K562 (cell line): ENCODE measurements around the gene GADL1. TPM values are rescaled to one million over a fixed set of nuclear protein-coding genes. Genes with fewer than 3 reads are reported as not detected.

ENCODE experiments used
- ATAC-seq: fragments of 200-7000 bp; cut with Tn5 transposase; 3 replicates; pipeline ENCODE4 v1.9.1; 2020; ENCODE audit warnings: moderate library complexity
- BruUV-seq: library from RNA; stranded (reverse); fragments of 400-500 nt; replicated peaks from 2 replicates; lab custom pipeline; 2021; lab: Mats Ljungman, UMichigan
- CTCF ChIA-PET: fragments of 300-600 bp; formaldehyde crosslinking; extraction: SDS; loops from one replicate; lab custom pipeline; 2021; ENCODE audit warnings: low intra/inter-chr PET ratio; lab: Yijun Ruan, JAX
- POLR2A ChIA-PET: fragments of 300-600, 350-650 bp; sonication (Branson Sonifier 250); formaldehyde crosslinking; extraction: SDS; loops from one replicate; lab custom pipeline; 2021; ENCODE audit warnings: antibody characterized with exemption, inconsistent platforms; lab: Yijun Ruan, JAX
- DNase-seq, 4 experiments: peaks; one replicate each; pipeline versions ENCODE4 v3.0.0 to v3.0.0-alpha.2; 2011 to 2018; ENCODE audit warnings: low spot score in 3 of 4, mixed read lengths in 3 of 4; ENCODE audit errors: extremely low read depth in 1 of 4
- FAIRE-seq: peaks from 2 replicates; lab custom pipeline; 2011; peaks lifted over from hg19 to GRCh38; lab: Jason Lieb, UNC
- H2AFZ ChIP-seq: 2 replicates; pipeline ENCODE4 v1.6.0; 2011; ENCODE audit warnings: low read depth, low read length, control low read depth, inconsistent platforms
- H3K27ac ChIP-seq: fragments of 200-600 bp; 3 replicates; pipeline ENCODE4 v1.8.0; 2011; ENCODE audit warnings: low read depth, mild to moderate bottlenecking, control low read depth, inconsistent platforms, low read length, moderate library complexity, mixed read lengths; ENCODE audit errors: extremely low read depth
- H3K27me3 ChIP-seq, 2 experiments: fragments of 300-600 bp in 1 of 2; 2 replicates in 1 of 2; 3 replicates in 1 of 2; pipeline versions ENCODE4 v1.6.0 to v1.8.0; 2011; ENCODE audit warnings: inconsistent platforms in 2 of 2, low read length in 2 of 2, mild to moderate bottlenecking in 1 of 2, mixed read lengths in 1 of 2, moderate library complexity in 1 of 2; ENCODE audit not compliant: control insufficient read depth in 2 of 2, insufficient read depth in 2 of 2
- H3K36me3 ChIP-seq: fragments of 300-600 bp; 3 replicates; pipeline ENCODE4 v1.8.0; 2011; ENCODE audit warnings: mild to moderate bottlenecking, low read length, inconsistent platforms; ENCODE audit not compliant: control insufficient read depth, insufficient read depth
- H3K4me1 ChIP-seq, 2 experiments: fragments of 200-600 bp in 1 of 2; replicated peaks in 1 of 2; 2 replicates in 1 of 2; 3 replicates in 1 of 2; pipeline versions ENCODE4 v1.5.1 to v1.8.0; 2011; ENCODE audit warnings: inconsistent platforms in 2 of 2, low read length in 2 of 2, mild to moderate bottlenecking in 1 of 2, mixed read lengths in 1 of 2, moderate library complexity in 1 of 2; ENCODE audit not compliant: control insufficient read depth in 2 of 2, insufficient read depth in 2 of 2
- H3K4me2 ChIP-seq: 2 replicates; pipeline ENCODE4 v1.6.1; 2011; ENCODE audit warnings: low read length, control low read depth, inconsistent platforms, mixed read lengths; ENCODE audit not compliant: insufficient read depth
- H3K4me3 ChIP-seq: fragments of 200-600 bp; sonication (generic), shearing (Covaris generic); 2 replicates; pipeline ENCODE4 v1.5.1; 2016; ENCODE audit warnings: control low read depth, inconsistent platforms
- H3K79me2 ChIP-seq: fragments of 200-600 bp; 3 replicates; pipeline ENCODE4 v1.8.0; 2011; ENCODE audit warnings: low read length, inconsistent platforms; ENCODE audit not compliant: control insufficient read depth, insufficient read depth
- H3K9ac ChIP-seq, 2 experiments: 2 replicates each; pipeline versions ENCODE4 v1.6.0 to v1.6.1; 2011; ENCODE audit warnings: low read depth in 2 of 2, low read length in 2 of 2, control low read depth in 1 of 2, inconsistent platforms in 1 of 2, mild to moderate bottlenecking in 1 of 2, mixed read lengths in 1 of 2; ENCODE audit not compliant: insufficient read depth in 1 of 2
- H3K9me1 ChIP-seq: one replicate; pipeline ENCODE4 v1.6.0; 2011; ENCODE audit warnings: inconsistent platforms, mild to moderate bottlenecking, low read length, moderate library complexity; ENCODE audit not compliant: control insufficient read depth, insufficient read depth
- H3K9me3 ChIP-seq: replicated peaks from 2 replicates; pipeline ENCODE4 v1.5.1; 2011; ENCODE audit warnings: low read depth, low read length, inconsistent platforms; ENCODE audit not compliant: control insufficient read depth, insufficient read depth
- H4K20me1 ChIP-seq: replicated peaks from 2 replicates; pipeline ENCODE4 v1.6.1; 2011; ENCODE audit warnings: low read length, inconsistent platforms, mixed read lengths; ENCODE audit not compliant: control insufficient read depth, insufficient read depth
- AFF1 ChIP-seq, 2 experiments: fragments of 450-650 bp; IDR thresholded peaks; 2 replicates each; pipeline ENCODE4 v1.6.1; 2018; ENCODE audit warnings: mild to moderate bottlenecking in 2 of 2, low read depth in 1 of 2; ENCODE audit not compliant: partially characterized antibody in 2 of 2
- SPI1 ChIP-seq: IDR thresholded peaks from 2 replicates; pipeline ENCODE4 v1.6.1; 2011; ENCODE audit warnings: low read depth, low read length, control low read depth, borderline replicate concordance
- TEAD4 ChIP-seq, 2 experiments: sonication (generic) in 1 of 2; formaldehyde crosslinking in 1 of 2; IDR thresholded peaks; 2 replicates each; pipeline versions ENCODE4 v1.6.1 to v1.8.0; 2012 to 2022; ENCODE audit warnings: borderline replicate concordance in 1 of 2, inconsistent platforms in 1 of 2, low read length in 1 of 2, mild to moderate bottlenecking in 1 of 2, missing genetic modification reagents in 1 of 2
- WGBS: fragments of 100-300 bp; shearing (Covaris generic); methylation state at CpG from one replicate; pipeline ENCODE4 v1.1.6; 2016; ENCODE audit warnings: low coverage, mixed read lengths; ENCODE audit not compliant: insufficient coverage; ENCODE audit errors: missing lambda C conversion rate; 5-methylcytosine and 5-hydroxymethylcytosine counted together
- in situ Hi-C: fragments of 300-500 bp; cut with MboI; formaldehyde crosslinking; loops from 4 replicates; pipeline ENCODE4 v1.15.0; 2018; ENCODE audit warnings: inconsistent platforms, mixed read lengths
- intact Hi-C: fragments of 100-400 bp; cut with micrococcal nuclease; formaldehyde crosslinking; loops from 2 replicates; pipeline ENCODE4 v1.14.2; 2022
- polyA plus RNA-seq, 8 experiments: library from polyadenylated mRNA; depleted of rRNA in 4 of 8; stranded (reverse) in 5 of 8; unstranded in 3 of 8; fragments of >200 nt; fragmentation: Nextera tagmentation in 2 of 8; fragmentation: Illumina TruSeq in 1 of 8; extraction: Ambion mirVana in 2 of 8; extraction: Trizol in 1 of 8; gene quantifications; 2 replicates each; pipeline versions ENCODE4 v1.2.1 to v1.2.3, GENCODE V29; 2011 to 2014; ENCODE audit warnings: inconsistent platforms in 1 of 8, missing spikeins in 1 of 8
- total RNA-seq, 7 experiments: library from RNA; depleted of rRNA in 6 of 7; stranded (reverse); fragments of >200 nt in 6 of 7; fragmentation: Illumina TruSeq in 2 of 7; extraction: Trizol in 2 of 7; gene quantifications; 2 replicates each; pipeline versions ENCODE4 v1.2.1 to v1.2.3, GENCODE V29; 2011 to 2021; ENCODE audit warnings: low replicate concordance in 1 of 7

The GADL1 gene
- total and polyA plus RNA-seq, 9 of the 15 experiments (the other 6 are each of a cell fraction or from before 2014, with no cell fraction given), result 0.07 TPM; not detected in 8

- TF ChIP-seq AFF1 (IDR thresholded peaks at IDR 0.05; ENCODE audit: low read depth in 1 of 2, partially characterized antibody in 2 of 2) (no peak), TEAD4 (IDR thresholded peaks at IDR 0.05; ENCODE audit: low read length) (no peak), TEAD4 (CRISPR knock-in tag; IDR thresholded peaks at IDR 0.05; ENCODE audit: borderline replicate concordance) (no peak)
Observed at GRCh38 chr3:30742796-30743619, 151.5 kb downstream of the GADL1 start (continued).

GRCh38 chr3:30741889-30742288 lies 152.6 kb downstream of the GADL1 start:
- intact Hi-C loops, result no loop called here
- no peak for FAIRE-seq

More at GRCh38 chr3:30741889-30742288, 152.6 kb downstream of the GADL1 start:
- Histone ChIP-seq H3K27ac (no peak overlapping the region), H4K20me1 (no peaks in the 10 kb centered on the region), H3K36me3 (no peaks in the 10 kb centered on the region), H2AFZ (no peak overlapping the region), H3K9me1 (no peaks in the 10 kb centered on the region), H3K4me2 (no peak overlapping the region), H3K4me3 (no peak overlapping the region), H3K9ac (no peak overlapping the region), H3K9me3 (no peaks in the 10 kb centered on the region), H3K4me1 (no peaks in the 10 kb centered on the region), H3K79me2 (no peaks in the 10 kb centered on the region), H3K27me3 (no peaks in the 10 kb centered on the region)
- ATAC-seq (no peak), DNase-seq (no peak)
- ChIA-PET CTCF (no interaction called here), POLR2A (no interaction called here)
- WGBS, result 3% methylated on average over 2 of the region's 2 CpGs
- in situ Hi-C loops, result no loop called here
- TF ChIP-seq SPI1, result no peak
- no TSS peak for BruUV-seq
